GM23338 (cell line): Measurements from ENCODE around the gene NLRP6.

Experiments
- CREB1 ChIP-seq: fragments of 250-450 bp; sonication (Bioruptor Pico); IDR thresholded peaks from 2 replicates; pipeline ENCODE4 v1.5.0; 2020; ENCODE audit warnings: low read depth, mild to moderate bottlenecking, moderate library complexity
- CTCF ChIP-seq, 2 experiments: fragments of 200-600 bp in 1 of 2; sonication (generic) in 1 of 2; conservative IDR thresholded peaks; 2 replicates each; pipeline versions ENCODE4 v1.5.1 to v1.6.1; 2016 to 2017; ENCODE audit warnings: antibody characterized with exemption in 2 of 2, low read depth in 2 of 2, mild to moderate bottlenecking in 2 of 2, moderate library complexity in 1 of 2
- ETS1 ChIP-seq: IDR thresholded peaks from 2 replicates; pipeline ENCODE4 v1.6.1; 2016; ENCODE audit warnings: antibody characterized with exemption
- EZH2 ChIP-seq: fragments of 200-600 bp; sonication (generic); IDR thresholded peaks from one replicate; pipeline ENCODE4 v1.8.0; 2017; ENCODE audit warnings: antibody characterized with exemption, mild to moderate bottlenecking, low read depth; ENCODE audit not compliant: unreplicated experiment
- NANOG ChIP-seq: IDR thresholded peaks from 2 replicates; pipeline ENCODE4 v1.6.1; 2016; ENCODE audit warnings: antibody characterized with exemption, borderline replicate concordance
- POLR2AphosphoS5 ChIP-seq: IDR thresholded peaks from 2 replicates; pipeline ENCODE4 v1.6.1; 2016; ENCODE audit warnings: antibody characterized with exemption, low read depth

- no peak for TF ChIP-seq CTCF (conservative IDR thresholded peaks at IDR 0.05; ENCODE audit: low read depth in 2 of 2)
- no peak for TF ChIP-seq POLR2AphosphoS5
- TF ChIP-seq CREB1 (CRISPR knock-in tag): no peak
- TF ChIP-seq NANOG: no peak
- no peak for TF ChIP-seq ETS1
- no peak for TF ChIP-seq EZH2
Measured at GRCh38 chr11:249062-249461, 29.1 kb upstream of the NLRP6 start.
